Dermis blood vessel endothelial cell (primary cell): Measurements from ENCODE around the gene RSPRY1. TPM values are rescaled to one million over a fixed set of nuclear protein-coding genes. Genes with fewer than 3 reads are reported as not detected.

ENCODE experiments used
- DNase-seq: peaks from one replicate; pipeline ENCODE4 v3.0.0; 2010
- total RNA-seq: library from RNA; depleted of rRNA; stranded (reverse); fragments of >200 nt; gene quantifications from 2 replicates; pipeline ENCODE4 v1.2.3, GENCODE V29; 2014

The RSPRY1 gene
- total RNA-seq = 50.4 and 58.6 TPM in 2 replicates

DNA sequence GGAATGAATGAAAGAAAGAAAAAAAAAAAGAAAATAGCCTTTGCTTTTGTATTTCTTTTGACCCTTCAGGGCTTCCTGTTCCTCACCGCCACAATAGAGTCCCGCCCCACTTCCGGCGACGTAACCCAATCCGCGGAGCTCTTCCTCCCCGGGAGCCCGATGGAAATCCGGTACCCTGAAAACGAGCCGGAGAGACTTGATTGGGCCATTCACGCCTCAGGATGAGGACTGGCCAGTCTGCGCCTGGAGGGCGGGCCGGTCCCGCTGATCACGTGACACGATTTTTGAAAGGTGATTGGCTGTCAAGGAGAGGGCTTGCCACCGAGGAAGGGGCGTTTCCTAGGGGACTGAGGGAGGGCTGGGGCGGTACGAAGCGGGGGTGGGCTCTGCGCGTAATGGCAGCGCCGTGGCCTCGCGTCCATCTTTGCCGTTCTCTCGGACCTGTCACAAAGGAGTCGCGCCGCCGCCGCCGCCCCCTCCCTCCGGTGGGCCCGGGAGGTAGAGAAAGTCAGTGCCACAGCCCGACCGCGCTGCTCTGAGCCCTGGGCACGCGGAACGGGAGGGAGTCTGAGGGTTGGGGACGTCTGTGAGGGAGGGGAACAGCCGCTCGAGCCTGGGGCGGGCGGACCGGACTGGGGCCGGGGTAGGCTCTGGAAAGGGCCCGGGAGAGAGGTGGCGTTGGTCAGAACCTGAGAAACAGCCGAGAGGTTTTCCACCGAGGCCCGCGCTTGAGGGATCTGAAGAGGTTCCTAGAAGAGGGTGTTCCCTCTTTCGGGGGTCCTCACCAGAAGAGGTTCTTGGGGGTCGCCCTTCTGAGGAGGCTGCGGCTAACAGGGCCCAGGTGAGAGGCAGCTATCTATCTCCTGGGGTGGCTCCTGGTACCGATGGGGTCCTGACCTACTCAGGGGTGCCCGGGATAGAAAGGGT lies at the start of gene RSPRY1, which contains the start of gene PSME3IP1:
Gene RSPRY1 (plus strand): TSS at position 385 of the 927 bp plus-strand sequence. CDS start 18,330 bp downstream, outside the sequence.
Gene PSME3IP1 (minus strand): TSS at position 95 of the 927 bp plus-strand sequence. CDS start 12,185 bp downstream, outside the sequence.
- peak; percentile 100 for DNase-seq

DNA sequence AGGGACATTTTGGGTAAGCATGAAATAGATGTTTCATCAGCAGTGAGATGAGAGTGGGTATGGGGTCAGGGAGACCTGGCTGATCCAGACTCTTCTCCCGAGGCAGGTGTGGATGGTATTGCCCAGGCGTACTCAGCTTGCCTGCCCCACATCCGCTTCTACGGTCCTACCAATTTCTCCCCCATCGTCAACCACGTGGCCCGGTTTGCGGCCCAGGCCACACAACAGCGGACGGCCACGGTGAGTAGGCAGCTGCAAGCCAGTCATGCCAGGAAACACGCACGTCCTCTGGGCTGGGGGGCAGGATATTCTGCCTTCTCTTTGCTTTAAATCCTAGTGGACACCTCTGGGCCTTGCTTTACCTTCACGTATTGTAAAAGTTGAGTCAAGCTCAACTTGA lies 49.1 kb upstream of the RSPRY1 start:
- peak; percentile 32 for DNase-seq

DNA sequence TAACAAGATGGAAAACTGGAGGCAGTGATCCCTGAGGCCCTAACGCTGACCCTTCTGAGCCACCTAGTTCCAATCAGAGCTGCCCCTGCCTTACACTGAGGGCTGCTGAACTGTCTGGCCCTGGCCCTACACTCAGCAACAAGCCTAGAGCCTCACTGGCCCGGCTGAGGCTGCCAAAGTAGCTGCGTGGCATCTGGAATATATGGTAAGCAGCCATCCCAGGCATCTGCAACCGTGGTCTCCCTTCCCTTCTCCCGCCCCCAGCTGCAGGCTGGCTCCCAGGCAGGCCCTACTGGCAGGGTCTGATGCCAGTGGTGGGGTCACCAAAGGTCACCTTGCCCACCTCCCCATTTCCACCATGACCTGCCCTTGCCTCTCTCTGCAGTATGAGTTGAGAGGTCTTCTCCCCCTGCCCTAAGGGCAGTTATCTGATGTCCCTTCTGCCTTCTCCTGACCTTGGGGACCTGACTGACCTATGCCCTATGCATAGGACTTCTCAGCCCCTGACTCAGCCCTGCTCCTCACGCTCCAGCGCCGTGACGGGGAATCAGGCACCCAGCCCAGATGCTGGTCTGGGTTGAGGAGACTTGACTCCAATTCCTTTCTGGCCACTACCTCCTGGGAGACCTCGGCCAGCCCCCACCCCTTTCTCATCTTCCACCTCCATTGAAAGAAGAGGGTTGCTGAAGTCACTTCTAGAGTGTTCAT lies 48.4 kb upstream of the RSPRY1 start:
- no peak for DNase-seq

DNA sequence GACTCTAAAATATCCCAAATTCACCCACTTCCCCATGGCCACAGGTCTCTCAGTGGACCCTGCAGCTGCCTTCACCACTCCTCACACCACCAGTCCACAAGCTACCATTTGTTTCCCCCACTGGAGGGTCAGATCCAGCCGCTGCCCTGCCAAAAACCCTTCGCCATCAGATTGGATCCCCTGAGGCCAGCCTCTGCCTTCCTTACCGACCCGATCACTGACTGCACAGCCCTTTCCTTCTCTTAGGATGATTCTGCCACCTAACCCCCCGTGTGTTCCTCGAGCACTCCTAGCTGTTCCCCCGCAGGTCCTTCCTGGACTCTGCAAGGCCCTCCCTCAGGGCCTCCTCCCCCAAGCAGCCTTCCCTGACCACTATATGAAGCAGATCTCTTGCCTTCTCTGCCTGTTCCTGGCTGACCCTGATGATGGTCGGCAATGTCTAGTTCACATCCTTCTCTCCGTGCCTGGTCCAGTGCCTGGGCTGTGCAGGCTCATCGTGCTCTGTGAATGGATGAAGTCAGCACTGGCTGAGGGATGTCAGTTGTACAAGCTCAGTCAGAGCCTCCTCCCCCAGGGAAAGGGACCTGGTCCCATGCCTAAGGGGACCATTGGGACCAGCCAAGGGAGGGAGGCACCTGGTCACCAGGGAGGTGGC lies 47.7 kb upstream of the RSPRY1 start:
- DNase-seq = no peak

DNA sequence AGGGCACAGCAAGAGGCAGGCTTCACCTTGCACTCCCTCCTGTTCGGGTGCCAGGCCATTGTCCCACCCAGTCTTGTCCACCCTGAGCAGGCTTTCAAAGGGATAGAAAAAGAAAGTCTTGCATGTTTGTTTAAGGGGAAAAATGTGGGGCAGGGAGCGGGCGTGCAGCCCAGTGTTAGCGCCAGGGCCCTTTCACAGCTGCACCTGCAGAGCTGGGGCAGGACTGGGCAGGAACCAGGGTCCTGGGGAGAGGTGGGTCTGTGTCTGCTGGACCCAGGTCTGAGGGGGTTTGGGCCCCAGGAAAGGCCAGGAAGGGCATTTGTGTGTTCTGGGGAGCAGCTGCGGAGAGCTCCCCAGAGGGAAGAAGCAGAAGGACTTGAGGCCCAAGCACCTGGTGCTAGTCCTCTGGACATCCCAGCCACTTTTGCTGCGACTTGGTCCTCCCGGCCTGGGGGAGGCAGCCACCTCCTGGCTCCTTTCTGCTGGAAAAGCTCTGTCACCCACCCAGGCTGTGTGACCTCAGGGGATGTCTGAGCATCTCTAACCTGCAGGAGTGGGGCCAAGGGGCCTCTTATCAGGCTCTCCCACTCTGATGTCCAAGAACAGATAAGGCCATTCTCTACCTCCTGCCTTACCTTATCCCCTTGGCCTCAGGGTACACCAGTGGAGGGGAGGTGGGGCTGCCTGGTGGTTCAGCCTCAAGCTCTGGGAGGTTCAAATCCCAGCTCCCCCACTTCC lies 45.0 kb upstream of the RSPRY1 start:
- DNase-seq = no peak

DNA sequence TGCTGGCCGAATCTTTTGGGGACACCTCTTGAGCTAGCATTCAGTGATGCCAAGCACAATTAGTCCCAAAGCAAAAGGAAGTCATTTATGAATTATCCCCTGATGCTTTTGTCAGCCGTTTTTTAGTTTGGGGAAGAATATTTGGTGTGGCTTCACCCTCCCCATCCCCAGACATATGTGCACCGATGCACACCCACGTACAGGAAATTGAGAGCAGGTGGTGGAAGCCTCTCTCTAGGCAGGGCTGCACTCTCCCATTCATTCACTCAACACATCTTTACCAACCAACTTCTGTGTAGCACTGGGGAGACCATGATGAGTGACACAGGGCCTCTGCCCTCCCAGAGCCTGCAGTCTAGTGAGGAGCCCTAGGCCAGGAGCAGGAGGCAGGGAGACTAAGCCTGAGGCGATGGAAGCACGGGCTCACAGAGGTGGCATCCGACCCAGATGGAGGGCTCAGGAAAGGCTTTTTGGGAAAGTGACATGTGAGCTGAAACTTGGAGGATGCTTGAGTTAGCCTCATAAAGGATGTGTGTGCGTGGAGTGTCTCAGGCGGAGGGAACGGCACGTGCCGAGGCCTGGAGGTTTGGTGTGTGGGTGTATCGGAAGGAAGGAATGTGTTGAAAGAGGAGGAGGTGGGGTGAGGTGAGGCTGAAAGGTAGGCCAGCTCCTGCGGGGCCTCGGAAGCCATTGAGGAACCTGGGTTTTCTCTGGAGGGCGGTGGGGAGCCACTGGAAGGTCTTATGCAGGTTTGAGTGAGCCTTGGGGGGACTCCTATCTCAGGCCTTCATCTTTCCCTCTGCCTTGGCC lies 44.1 kb upstream of the RSPRY1 start:
- DNase-seq = peak; percentile 18

DNA sequence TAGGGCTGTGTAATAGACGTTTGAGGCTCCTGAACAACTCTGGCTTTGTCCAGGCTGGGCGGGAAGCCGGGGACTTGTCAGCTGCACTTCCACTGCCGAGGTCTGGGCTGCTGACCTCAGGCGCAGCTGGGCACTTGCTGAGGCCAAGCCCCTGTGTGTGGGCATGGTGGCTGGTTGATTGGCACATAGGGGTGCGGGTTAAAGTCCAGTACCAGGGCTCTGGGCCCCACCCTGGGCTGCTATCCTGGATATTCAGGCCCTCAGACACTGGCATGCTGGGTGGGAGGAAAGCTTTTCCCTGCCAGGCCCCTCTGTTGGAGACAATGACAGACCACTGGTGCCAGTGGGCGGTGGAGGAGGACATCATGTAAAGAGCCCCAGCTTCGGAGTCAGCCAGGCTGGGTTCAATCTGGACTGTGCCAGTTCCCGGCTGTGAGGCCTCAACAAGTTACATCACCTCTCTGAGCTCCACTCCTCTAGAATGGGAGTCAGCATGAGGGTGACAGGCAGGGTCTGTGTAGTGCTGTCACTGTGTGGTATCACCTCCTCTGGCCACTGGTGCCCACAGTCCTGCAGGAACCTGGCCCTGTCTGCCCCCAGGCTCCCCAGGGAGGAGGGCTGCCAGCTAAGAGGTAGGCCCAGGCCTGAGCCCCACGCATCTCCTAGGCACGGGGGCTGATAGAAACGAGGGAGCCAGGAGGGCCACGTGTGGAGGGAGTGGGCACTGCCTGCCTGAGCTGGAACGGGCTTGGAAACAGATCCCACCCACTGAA lies 42.8 kb upstream of the RSPRY1 start:
- no peak for DNase-seq

DNA sequence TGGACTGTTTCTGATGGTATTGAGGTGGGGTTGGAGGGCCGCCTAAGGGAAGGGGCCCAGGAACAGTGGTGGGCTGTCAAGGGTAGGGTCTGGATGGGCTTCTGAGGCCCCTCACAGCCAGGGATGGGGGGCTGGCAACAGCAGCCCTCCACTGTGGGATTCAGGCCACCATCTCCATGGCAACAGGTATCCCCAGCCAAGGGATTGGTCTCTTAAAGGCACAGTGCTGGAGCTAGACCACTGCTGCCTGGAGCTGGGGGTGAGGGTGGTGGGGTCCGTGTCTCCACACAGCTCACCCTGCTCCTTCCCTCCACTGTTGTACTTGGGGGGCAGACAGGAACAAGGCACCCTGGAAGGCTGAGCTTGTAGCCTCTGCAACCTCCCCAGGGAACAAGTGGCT lies 42.1 kb upstream of the RSPRY1 start:
- DNase-seq = no peak

DNA sequence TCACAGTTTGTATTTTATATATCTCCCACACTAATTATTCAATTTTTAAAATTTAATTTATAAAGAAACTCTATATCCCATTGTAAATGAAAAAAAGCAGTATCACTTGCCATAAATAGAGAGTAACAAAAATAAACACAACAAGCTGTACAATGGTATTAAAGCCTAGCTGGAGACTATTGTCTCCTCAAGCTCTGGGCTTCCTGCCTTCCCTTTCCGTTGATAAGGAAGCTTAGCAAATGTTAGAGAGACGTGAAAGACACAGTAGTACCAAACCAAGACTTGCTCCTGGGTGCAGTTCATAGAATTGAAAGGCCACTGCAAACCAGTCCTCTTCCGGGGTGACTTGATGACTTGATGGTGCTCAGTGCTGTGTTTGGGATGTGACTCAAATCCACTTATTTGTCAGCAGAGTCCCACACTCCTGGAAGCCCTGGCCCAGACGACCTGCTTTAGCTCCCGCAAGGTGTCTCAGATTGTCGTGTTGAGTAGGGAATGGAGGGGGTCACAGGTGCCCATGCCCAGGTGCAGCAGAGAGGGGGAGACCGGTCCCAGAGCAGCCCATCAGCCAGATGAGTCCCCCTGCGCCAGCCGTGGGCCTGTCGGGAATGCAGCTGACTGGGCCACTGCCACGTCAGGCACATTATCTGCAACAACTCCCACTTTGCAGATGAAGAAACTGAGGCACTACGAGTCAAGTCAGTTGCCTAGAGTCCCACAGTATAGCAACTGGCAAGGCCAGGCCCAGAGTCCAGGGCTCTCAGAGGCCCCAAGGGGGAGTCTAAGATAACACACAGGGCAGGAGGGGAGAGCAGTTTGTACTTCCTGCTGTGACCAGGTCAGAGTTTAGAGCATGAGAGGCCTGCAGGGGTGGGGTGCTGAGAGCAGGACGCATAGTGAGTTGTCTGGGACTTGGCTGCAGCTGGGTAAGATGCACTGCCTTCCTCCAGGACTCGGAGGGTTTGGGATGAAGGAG lies 40.8 kb upstream of the RSPRY1 start:
- peak; percentile 76 for DNase-seq

DNA sequence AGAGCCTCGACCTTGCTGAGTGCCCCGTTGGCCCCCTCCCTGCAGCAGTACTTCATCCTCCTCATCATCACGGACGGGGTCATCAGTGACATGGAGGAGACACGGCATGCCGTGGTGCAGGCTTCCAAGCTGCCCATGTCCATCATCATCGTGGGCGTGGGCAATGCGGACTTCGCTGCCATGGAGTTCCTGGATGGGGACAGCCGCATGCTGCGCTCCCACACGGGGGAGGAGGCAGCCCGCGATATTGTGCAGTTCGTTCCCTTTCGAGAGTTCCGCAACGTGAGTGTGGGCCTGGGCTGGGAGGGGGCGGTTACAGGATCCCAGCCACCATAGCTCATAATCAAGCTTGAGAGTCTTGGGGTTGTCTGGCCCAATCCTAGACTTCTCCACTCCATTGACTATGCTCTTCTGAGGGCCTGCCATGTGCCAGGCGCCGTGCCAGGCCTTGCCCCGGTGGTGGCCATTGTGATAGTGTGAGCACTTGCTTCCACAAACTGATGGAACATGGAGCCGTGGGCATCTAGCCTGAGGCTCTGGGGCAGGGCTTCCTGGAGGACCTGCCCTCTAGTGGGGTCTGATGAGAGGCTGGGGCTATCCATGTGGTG lies 40.0 kb upstream of the RSPRY1 start:
- no peak for DNase-seq

DNA sequence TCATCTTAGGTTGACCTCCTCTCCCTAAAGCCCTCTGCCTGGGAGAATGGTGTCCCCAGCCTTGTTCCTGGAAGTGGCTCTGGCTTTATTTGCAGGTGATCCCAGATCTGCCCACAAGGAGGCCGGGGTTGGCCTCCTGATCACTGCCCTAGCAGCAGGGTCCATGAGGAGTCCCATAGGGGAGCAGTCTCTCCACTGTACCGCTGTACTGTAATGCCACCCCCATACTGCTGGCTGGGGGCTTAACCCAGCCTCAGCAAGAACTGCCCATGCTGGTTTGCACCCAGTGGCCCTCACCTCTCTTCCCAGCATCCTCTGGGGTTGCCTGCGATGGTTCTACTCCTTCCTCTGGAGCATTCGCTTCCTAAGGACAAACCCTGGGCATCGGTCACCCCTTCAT lies 39.4 kb upstream of the RSPRY1 start:
- peak; percentile 45 for DNase-seq

DNA sequence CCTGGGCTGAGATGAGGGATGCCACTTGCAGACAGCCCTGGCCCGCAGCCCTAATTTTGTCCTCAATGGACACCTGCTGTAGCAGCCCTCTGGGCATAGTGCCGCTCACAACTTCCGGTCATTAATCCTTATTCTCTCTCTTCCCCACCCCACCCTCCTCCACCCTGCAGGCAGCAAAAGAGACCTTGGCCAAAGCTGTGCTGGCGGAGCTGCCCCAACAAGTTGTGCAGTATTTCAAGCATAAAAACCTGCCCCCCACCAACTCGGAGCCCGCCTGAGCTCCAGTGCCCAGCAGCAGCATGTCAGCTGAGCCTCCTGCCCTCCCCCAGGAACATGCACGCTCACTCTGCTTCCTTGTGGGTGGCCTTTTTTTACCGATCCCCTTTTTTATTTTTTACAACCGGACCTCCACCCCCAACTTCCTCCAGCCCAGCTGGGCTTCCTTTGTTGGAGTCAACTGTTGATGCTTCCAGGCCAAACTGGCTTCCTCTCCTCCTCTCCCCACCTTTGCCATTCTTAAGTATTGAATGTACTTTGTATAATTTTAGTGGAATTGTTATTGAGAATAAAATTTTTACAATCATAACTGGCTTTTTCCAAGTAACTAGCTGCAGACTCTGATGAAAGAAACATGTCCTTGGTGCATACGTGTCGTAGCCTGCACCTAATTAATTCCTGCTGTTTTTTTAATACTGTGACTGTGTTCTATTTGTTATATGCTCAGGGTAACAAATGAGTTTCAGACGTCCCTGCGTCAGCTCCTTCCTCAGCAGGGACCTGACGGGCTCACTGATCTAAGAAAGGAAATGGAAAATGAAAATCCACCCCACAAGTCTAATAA lies 38.5 kb upstream of the RSPRY1 start:
- peak; percentile 82 for DNase-seq

DNA sequence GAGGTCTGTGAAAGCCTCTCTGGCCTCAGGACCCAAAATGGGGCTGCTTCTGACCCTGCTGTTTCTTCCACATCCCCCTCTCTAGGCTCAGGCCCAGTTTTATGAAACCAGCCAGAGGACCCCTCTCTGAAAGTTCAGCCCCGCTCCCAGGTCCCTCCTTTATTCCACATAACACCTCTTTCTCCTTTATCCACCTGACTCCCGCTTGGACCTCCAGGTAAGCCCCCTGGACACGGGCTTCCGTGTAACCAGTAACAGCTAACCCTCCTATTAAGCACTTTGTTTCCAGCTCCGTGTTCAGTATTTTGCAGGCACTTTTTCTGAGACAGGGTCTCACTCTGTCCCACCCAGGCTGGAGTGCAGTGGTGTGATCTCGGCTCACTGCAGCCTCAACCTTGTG lies 37.6 kb upstream of the RSPRY1 start:
- DNase-seq = no peak

DNA sequence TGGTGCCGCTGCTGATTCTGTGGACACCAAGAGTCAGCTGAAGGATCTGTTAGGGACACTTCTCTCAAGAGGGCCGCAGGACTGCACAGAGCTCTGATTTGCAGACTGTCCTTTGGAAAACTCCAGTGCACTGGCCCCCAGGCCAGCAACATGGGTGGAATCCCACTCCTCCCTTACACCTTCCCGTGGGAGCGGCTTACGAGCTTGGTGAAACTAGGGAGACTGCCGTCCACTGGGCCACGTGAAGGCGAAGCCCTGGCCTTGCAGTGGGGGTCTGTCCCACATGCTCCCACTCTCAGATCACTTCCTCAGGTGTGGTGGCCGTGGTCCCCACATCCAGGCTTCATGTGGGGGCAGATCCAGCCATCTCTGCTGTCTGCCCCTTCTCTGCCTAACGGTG lies 36.7 kb upstream of the RSPRY1 start:
- no peak for DNase-seq

DNA sequence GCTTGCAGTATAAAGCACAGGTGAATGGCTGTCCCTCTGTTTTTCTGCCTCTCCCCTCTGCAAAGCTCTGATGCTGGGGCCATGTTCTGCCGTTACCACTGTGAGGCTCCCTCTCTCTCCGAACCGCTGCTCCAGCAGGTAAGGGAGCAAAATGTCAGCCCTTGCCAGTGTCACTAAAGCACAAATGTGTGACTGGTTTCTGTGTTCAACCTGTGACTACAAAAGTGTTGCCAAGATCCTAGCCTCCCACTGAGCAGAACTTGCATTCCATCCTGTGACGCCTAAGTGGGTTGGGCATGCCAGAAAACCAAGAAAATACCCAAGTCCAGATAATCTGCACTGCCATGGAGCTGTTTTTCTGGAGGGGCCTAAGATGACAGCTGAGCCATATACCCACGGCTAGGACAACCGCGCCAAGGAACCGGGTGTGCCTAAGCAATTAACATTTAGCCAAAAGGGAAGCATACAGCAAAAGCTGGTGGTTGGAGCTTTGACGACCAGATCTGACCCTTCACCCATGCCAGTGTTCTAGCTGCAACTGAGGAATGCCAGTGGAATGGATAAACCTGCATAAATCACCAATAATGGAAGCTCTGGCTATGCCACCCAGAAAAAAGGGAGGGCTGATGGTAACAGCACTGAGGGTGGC lies 35.3 kb upstream of the RSPRY1 start:
- DNase-seq = no peak

DNA sequence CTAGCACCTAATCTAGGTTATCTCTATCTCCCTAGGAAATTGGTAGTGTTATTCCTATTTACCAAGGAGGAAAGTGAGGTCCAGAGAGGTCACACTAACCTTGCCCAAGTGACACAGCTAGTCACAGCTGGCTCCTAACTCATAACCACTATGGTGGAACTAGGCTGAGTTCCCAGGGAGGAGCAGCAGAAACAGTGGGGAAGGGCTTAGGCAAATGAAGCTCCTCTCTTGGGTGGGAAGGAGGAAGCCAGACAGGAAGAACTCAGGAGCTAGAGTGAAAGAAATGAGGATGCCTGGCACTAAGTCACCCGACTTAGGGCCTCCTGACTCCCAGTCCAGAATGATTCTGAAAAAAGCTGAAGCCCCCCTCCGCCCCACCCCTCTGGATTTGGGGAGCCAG lies 34.8 kb upstream of the RSPRY1 start:
- DNase-seq = no peak
